Epithelial cell of prostate (primary cell): ENCODE results near the gene ACAN.

Experiments
- DNase-seq: peaks from one replicate; pipeline ENCODE4 v3.0.0-alpha.2; 2011; ENCODE audit warnings: low read depth, low spot score
- H3K27ac ChIP-seq: fragments of 450-650 bp; 2 replicates; pipeline ENCODE4 v1.5.1; 2017; ENCODE audit warnings: mild to moderate bottlenecking

The ACAN gene

DNA sequence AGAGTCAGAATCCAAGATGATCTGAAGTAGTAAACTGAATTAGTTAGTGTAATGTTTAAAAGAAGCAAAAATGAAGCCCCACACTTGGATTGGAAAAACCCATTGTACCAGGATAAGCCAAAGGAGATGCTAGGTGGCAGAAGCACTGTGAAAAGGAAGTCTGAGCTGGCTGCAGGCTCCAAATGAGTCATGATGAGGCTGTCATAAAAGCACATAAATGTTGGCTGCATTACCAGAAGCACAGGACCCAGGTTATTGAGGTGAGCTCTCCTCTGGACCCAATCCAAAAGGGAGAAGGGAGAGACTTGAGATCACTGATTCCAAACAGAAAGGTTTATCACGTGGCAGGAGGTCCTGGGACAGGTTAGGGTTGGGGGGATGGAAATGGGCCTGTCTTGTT, 3.2 kb upstream of the ACAN start:
- DNase-seq, result peak; percentile 61
- H3K27ac ChIP-seq, result no peak overlapping the region

DNA sequence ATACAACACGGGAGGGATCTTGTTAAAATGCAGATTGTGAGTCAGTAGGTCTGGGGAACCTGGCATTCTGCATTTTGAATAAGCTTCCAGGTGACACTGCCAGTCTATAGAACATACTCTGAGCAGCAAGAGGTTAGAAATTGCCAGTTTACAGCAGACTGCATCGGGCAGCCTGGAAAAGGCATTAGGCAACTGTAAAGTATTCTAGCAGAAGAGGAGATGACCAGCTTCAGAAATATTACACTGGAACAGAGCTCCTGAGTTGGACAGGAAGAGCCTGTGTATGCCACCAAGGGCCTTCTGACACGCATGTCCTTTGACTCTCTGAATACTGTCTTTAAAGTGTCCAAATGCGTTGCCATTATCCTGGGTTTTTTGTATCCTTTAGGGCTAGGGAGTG, 2.5 kb upstream of the ACAN start:
- H3K27ac ChIP-seq, result no peak overlapping the region
- no peak for DNase-seq

DNA sequence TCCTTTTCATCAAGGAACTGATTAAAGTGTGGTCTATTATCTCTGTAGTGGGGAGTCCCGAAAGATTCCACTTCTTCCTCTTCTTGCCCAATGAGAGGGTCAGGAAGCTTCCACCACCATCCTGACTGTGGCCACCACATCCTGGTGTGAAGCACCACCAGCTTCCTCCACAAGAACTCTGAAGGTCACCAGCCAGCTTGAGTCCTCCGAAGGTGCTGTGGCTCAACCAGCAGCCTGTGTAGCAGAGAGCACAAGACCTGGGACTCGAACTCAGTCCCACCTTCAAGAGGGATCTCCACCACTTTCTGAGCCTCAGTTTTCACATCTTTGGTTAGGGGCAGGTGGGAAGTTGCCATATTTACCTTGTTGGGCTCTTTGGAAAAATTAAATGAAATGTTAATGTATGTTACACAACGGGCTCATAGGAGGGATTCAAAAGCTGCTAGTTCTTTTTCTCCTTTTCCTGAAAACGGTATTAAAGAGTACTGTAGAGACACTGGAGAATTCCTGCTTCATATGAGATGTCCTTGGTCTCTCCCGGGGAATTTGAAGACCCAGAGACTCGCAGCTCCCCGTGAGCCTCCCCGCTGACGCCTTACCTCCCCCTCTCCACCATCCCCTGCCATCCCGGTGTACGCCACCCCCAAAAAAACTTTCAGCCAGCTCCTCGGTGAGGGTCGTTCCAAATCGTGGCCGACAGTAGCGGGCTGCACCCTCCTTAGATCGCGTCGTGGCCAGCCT, 816 bp upstream of the ACAN start:
- no peak for DNase-seq
- H3K27ac ChIP-seq, result no peak overlapping the region

DNA sequence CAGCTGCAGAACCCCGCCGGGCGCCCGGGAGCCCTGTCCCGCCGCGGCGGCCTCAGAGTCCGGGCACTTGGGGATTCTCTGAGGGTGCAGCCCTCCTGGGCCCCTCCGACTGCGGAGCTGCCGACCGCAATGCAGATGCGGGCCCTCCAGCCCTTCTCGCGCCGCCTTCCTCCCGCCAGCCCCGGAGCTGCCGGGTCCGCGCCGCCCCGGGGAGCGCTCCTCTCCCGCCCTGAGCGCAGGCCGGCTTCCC, 320 bp upstream of the ACAN start:
- no peak for DNase-seq
- no peak overlapping the region for H3K27ac ChIP-seq

DNA sequence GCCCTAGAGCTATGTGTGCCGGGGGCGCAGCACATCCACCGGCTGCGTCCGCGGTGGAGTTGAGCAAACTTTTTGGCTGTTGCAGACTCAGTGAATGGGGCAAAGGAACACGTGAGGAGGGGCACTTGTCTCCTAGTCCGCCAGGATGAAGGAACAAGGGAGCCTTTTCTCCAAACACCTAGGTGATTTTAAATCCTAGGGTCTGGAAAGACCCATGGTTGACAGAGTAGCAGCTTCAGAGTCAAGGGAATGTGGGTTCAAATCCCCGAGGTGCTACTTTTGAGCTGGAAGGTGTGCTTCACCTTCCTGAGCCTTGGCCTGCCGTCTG, 648 bp downstream of the ACAN start:
- H3K27ac ChIP-seq, result no peak overlapping the region

DNA sequence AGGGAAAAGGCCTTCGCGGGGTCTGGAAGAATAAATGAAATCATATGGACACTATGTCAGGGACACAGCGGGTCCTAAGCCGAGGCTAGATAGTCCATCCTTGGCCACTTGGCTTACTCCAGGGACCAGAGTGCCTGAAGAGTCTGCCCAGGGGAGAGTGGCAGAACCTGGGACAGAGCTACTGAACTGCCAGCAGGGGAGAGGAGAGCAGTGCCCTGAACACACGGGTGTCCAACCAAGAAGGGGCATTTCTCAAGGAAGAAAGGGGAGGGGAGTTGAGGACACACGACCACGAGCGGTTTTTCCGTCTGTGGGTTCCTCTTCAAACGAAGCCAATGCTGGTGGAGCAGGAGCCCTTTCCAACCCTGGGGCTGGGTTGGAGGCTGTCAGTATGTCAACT, 1.0 kb downstream of the ACAN start:
- H3K27ac ChIP-seq, result no peak overlapping the region
- DNase-seq, result no peak

More for the DNA sequence above, 648 bp downstream of the ACAN start:
- no peak for DNase-seq

DNA sequence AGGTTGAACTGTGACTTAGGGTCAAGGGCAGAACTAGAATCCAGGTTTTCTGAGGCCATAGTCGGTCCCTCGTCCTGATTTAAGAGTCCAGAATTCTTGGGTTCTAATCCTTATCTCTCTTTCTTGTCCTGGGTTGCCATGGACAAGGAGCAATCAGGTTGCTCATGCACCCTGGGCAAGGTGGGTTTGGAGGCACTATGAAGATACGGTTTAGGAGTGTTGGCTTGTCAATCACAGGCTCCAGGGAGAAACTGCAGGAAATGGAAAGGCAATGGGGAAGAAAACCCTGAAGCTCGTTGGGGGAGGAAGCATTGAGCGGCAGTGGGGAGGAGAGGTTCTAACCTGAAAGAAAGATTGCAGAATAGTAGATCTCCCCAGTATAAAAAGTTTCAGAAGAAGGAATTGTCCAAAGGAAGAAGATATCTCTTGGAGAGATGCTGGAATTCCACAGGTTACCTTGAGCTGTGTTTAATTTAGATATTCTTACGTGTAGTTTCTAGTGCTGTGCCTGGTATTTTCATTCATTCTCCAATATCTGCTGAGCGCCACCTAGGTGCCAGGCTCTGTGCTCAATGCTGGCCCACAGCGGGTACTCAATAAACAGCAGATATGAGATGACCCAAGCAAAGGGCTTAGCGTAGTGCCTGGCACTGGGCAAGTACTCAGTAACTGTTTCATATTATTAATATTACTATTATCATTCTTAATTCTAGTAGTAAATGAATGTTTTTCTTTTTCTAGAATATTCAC, 2.0 kb downstream of the ACAN start:
- H3K27ac ChIP-seq, result no peak overlapping the region
- DNase-seq, result no peak

DNA sequence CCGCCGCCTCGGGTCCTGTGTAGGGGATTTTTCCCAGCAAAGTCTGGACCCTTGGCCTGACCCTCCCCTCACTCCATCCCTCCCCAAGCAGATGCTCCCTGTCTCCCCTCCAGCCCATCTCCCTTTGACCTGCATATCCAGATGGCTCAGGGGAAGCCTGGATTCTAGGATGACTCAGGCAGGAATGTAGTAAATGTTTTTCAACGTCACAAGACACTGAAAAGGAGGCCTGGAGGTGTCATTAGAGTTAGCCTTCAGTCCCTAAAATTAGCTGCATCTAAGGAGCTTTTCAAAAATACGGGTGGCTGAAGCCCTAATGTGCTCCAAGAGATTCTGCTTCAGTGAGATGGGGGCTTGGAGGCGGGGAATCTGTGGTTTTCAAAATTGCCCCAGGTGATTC, 7.2 kb downstream of the ACAN start:
- no peak for DNase-seq
- no peak overlapping the region for H3K27ac ChIP-seq

DNA sequence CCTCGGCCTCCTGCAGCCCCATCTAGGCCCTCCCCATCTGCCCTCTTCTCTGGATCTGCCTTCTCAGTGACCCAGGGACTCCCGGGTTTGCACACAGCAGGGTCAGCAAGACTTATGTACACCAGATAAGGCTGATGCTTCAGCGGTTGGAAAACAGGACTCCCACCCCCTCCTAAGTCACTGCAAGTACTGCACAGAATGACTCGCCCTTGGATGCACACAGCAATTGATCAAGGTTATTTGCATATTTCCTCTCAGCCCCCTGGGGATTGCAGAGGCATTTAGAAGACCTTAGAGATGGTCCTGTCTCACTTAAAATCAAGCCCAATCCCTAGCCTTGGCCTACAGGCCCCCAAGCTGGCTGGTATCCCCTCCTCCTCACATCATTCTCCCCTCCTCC, 8.9 kb downstream of the ACAN start:
- DNase-seq, result no peak
- no peak overlapping the region for H3K27ac ChIP-seq

DNA sequence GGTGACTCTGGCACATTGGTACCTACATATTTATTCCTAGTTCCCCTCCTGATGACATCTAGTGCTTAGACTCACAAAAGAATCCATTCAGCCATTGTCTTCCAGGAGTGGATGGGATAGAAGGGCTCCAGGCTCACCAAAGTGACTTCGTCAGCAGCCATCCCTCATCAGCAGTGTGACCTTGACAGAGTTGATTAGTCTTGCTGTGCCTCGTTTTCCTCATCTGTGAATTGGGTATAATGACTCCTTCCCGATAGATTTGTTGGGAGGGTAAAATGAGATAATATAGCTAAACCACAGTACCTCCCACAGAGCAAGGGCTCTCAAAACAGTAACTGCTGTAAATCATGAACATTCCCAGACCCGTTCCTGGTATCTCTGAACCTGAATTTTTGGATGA, 10.7 kb downstream of the ACAN start:
- no peak for DNase-seq
- no peak overlapping the region for H3K27ac ChIP-seq

DNA sequence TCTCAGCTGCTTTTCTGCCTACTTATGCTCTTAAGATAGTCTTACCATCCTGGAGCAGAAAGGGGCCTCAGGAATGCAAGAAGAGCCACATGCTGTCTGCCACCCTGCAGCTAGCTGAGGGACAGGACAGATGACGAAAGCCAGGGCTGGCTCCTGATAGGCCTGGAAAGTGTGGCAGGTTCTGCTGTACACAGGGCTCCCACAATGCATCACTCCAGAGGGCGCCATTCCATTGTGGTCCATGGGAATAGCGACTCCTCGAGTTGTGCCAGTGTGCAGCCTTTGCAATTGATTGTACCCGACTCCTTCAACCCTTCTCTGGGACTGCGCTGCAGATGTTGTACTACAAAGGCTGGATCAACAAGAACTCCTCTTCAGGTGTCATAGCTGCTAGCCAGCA, 11.2 kb downstream of the ACAN start:
- no peak for DNase-seq
- no peak overlapping the region for H3K27ac ChIP-seq

DNA sequence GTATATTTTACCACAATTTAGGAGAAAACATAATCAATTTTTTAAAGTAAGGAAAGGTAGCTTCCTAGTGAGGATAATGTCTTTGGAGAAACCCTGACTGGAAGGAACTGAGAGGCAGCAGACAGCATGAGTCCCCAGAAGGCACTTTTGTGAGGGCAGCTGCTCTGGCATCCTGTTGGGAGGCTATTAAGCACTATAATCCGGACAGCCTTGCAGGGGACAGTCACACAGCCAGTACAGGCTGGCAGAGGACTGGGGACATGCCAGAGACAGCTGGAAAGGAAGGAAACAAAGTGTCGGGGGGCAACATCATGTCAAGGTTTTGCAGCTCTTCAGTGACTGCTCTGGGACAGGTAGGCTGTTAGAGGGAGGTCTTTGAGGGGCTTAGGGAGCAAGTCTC, 15.7 kb downstream of the ACAN start:
- DNase-seq, result no peak
- no peak overlapping the region for H3K27ac ChIP-seq

DNA sequence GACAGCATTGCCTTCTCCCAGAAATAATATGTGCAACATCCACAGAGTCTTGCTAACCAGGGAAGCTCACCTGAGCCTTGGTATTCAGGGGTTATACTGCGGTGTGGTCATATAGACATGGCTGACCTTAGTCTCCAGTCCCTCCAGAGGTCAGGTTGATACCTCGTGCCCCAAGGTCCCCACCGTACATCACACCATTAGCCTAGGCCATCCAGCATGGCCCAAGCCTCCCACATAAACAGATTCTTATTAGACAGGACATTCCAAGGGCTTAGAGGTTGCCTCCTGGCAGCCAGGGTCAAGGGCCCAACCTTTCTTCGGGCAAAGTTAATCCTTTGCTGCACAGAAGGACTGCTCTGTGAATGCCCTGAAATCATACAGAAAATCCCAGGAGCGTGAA, 18.8 kb downstream of the ACAN start:
- DNase-seq, result no peak
- no peak overlapping the region for H3K27ac ChIP-seq

DNA sequence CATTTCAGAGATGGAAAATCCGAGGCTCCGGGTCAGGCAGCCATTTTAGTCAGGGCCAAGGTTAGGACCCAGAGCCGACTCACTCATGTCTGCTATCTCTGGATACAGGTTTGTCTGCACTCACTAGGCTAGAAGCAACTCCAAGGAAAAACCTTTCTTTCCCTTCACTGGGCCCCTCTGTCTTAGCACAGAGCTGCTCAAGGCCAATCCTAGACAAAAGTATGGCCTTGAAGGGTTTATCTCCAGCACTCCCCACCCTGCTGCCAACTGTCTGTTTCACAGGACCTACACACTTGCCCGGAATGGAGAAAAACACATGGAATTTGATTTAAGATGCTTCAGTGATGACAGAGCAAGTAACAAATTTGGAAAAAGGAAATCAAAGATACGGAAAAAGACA, 25.6 kb downstream of the ACAN start:
- DNase-seq, result no peak
- H3K27ac ChIP-seq, result no peak overlapping the region

DNA sequence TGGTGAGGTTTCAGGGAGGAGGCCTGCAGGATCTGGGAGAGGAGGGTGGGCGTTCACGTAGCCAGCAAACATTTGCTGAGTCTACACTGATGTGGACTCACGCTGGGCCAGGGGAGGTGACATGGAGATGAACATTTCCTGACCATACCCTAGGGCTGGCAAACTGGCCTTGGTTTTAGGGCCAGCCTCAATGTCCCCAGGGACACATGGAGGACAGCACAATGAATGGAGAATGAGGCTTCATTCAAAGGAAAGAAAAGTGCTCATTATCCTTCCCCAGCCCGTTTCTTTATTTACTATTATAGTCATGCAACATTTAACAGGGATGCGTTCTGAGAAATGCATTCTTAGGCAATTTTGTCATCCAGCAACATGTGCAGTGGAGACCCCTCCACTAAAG, 26.8 kb downstream of the ACAN start:
- H3K27ac ChIP-seq, result no peak overlapping the region
- DNase-seq, result no peak

DNA sequence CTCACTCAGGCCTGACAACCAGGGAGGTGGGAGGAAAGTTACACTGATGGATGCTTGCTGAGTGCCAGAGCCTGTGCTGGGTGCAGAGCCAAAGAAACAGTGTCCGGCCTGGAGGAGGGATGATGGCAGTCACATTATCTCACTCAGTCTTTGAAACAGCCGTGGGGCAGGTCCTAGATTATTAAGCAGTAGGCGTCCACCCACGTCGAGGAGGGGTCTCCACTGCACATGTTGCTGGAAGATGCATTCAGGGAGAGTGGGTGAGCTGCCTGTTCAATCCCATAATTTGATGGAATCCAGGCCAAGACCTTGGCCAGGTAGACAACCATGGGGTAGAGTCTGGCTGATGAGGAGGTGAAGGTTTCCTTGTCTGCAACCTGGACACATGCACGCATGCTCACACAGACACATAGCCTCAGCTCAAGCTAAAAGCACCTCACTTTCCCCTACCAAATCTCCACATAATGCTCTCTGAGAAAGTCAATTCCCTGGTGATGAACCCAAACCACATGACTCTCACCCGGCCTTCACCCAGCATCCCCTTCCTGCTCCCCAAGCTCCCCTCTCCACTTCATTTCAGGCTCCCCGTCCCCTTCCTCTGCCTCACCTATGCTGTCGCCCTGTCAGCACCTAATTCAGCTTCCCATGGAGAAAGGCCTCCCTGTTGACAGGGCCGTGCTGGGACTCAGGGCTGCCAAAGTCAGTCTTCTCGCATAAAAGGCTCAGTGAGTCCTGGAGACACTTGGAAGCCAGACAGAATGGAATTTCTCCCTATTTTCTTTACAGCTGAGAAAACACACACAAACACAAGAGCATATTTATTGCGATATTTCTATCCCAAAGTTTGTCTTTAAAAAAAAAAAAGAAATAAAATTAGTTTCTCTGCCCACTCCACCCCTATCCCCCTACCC, 29.8 kb downstream of the ACAN start:
- H3K27ac ChIP-seq, result no peak overlapping the region
- no peak for DNase-seq

DNA sequence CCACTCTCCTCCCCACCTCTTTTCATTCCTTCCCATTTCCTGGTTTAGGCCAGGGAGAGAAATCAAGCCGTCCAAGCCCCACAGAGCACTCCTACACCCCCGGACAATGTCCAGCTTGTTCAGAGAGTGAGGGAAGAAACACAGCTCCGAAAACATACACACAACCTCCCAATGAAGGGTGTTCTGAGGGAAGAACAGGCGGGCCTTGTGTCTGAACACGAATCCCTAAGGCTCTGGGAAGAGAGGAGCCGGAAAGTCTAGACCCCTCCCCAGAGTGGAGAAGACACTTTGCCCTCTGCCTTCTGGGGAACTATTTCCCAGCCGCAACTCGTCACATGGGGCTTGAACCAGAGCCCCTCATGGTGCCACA, 30.5 kb downstream of the ACAN start:
- no peak overlapping the region for H3K27ac ChIP-seq
- no peak for DNase-seq

DNA sequence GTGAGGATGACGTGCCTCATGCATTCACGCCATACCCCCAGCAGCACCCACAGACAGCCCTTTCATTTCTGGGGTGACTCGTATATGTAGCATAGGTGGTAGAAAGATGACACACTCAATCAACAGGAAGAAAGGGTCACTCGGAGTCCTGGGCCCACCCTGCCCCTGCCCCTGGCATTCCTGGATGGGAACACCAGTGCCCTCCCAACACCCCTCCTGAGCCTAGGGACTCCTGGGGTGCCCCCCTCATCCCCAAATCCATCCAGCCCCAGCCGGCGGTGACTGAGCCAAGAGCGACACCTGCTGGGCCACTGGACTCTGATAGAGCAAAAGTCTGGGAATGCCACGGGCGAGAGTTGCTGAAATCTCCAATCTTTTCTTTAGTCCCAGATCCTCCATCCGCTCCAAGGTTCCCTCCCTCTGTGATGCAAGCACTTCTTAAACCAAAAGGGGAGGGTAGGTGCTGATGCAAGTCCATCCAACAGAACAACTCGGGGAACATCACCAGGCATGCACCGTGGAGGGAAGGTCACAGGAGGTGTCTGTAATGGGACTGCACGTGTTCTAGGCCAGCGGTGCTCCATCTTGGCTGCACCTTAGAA, 31.1 kb downstream of the ACAN start:
- DNase-seq, result peak; percentile 6

DNA sequence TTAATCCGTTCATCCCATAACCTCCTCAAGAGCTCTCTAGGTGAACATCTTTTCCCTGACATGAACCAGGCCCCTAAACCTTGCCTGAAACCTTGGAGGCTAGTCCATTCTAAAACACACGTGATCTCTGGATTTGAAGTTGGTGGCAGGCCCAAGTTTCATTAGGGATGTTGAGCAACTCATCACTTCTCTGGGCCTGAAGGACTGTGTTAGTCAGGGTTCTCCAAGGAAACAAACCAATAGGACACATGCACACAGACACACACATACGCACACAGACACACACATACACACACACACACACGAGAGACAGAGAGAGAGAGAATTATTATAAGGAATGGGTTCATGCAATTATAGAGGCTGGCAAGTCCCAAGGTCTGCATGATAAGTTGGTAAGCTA, 31.9 kb downstream of the ACAN start:
- no peak overlapping the region for H3K27ac ChIP-seq
- DNase-seq, result no peak

More for the DNA sequence above, 31.1 kb downstream of the ACAN start:
- H3K27ac ChIP-seq, result no peak overlapping the region

DNA sequence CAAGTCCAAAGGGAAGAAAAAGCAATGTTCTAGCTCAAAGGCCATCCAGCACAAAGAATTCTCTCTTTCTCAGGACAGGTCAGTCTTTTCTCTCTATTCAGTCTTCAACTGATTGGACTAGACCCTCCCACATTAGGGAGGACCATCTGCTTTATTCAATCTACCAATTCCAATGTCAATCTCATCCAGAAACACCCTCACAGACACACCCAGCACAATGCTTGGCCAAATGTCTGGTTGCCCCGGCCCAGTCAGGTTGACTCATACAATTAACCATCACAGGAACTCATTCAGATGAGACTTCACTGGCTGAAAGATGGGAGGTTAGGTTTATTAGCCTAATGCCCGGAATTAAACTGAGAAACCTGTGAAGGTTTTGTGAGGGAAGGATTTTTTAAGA, 32.4 kb downstream of the ACAN start:
- no peak overlapping the region for H3K27ac ChIP-seq
- peak; percentile 24 for DNase-seq

DNA sequence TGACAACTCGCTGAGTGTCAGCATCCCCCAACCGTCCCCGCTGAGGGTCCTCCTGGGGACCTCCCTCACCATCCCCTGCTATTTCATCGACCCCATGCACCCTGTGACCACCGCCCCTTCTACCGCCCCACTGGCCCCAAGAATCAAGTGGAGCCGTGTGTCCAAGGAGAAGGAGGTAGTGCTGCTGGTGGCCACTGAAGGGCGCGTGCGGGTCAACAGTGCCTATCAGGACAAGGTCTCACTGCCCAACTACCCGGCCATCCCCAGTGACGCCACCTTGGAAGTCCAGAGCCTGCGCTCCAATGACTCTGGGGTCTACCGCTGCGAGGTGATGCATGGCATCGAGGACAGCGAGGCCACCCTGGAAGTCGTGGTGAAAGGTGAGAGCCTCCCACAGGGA, 35.4 kb downstream of the ACAN start:
- no peak overlapping the region for H3K27ac ChIP-seq
- DNase-seq, result no peak
